Measurements from ENCODE around the gene IFT22. TPM values are rescaled to one million over a fixed set of nuclear protein-coding genes. Genes with fewer than 3 reads are reported as not detected.
"Not testable (repeated sequence)": the region's sequence is repeated elsewhere in the genome, so short reads cannot be mapped to it uniquely, and the experiment has no call there.

Gene IFT22
- total RNA-seq, 6 experiments from 2014 or later, result 5.4 to 8.1 (median 6.2) TPM

DNA sequence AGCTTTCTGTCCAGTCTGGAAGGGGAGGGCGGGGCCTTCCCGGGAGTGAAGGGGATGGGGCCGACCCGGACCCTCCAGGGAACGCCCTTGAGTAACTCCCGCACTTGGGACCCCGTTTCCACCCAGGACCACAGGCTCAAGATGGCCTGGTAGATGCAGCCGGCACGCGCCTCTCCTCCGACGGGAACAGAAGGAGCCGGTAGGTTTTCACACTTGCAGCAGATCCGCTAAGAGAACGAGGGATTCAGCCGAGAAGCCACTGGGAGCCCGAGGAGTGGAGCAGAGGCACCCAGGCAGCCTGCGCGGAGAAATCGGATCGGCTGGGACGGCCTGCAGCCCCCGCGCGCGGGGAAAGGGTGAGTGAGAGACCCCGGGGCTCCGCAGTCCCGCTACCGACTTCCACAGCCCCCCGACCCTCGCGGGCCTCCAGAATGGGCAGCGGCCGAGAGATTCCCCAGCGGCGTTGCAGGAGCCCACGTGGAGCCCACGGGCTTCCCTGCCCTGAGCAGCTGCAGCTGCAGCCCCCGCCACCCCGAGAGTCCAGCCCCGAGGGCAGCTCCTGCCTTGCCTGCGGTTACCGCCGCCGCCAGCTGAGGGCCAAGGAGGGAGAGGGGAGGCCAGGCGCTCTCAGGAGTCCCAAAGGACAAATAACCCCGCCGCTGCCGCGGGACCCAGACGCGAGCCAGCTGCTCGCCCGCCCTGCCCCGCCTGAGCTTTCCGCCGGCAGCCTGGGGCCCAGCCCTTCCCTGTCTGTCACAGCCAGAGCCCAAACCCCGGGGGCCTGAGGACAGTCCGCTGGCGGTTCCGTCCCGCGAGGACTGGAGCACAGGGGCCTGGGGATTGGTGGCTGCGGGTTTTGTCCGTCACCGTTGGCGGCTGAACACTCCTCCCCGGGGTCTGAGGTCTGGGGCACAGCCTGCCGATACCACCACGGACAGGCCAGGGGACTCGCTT, 21.8 kb downstream of the IFT22 start:
- DNase-seq, result no peak
- TF ChIP-seq POLR2A (IDR thresholded peaks at IDR 0.05) (no peak), CTCF (IDR thresholded peaks at IDR 0.05) (no peak)
- WGBS (ENCODE audit: insufficient coverage, low coverage, low lambda C conversion rate, missing lambda C conversion rate), result 14% methylated on average over 6 of the region's 72 CpGs

DNA sequence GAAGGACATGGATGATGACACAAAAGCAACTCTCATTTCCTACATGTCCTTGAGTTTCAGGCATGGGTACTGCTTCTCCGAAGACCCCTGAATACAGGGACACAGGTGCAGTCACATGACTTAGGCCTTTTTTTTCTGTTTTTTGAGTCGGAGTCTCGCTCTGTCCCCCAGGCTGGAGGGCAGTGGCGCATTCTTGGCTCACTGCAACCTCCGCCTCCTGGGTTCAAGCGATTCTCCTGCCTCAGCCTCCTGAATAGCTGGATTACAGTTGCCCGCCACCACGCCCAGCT, 26.8 kb downstream of the IFT22 start:
- DNase-seq (no peak), ATAC-seq (no peak)
- 89% methylated on average over 5 of the region's 8 CpGs for WGBS (ENCODE audit: insufficient coverage, low coverage, low lambda C conversion rate, missing lambda C conversion rate)
- TF ChIP-seq POLR2A (IDR thresholded peaks at IDR 0.05) (no peak), CTCF (IDR thresholded peaks at IDR 0.05) (no peak)
- intact Hi-C loops (cut with DNase I), result no loop called here
- Histone ChIP-seq H3K4me1 (peaks cover 0 to 3% (median 0%) of the 10 kb centered on the region in 4 donors), H3K36me3 (no peaks in the 10 kb centered on the region), H3K4me3 (no peak overlapping the region), H3K27me3 (peaks cover 0 to 6% of the 10 kb centered on the region in 2 donors), H3K27ac (no peak overlapping the region), H3K9me3 (no peaks in the 10 kb centered on the region)

More for the DNA sequence above, 21.8 kb downstream of the IFT22 start:
- Histone ChIP-seq H3K4me3 (no peak overlapping the region), H3K4me1 (no peaks in the 10 kb centered on the region), H3K36me3 (no peaks in the 10 kb centered on the region), H3K9me3 (no peaks in the 10 kb centered on the region), H3K27me3 (peaks cover 0 to 23% of the 10 kb centered on the region in 2 donors), H3K27ac (no peak overlapping the region)
- ATAC-seq, result peak in 3 of 4 donors; percentile 34 to 63 (median 54)
- intact Hi-C loops (cut with DNase I), result no loop called here

GRCh38 chr7:101294039-101294831, 27.4 kb downstream of the IFT22 start:
- intact Hi-C loops (cut with DNase I), result no loop called here
- Histone ChIP-seq H3K27me3 (peaks cover 0 to under 1% of the 10 kb centered on the region in 2 donors), H3K4me1 (peaks cover 0 to 3% (median 0%) of the 10 kb centered on the region in 4 donors), H3K9me3 (no peaks in the 10 kb centered on the region), H3K4me3 (no peak overlapping the region), H3K36me3 (no peaks in the 10 kb centered on the region), H3K27ac (no peak overlapping the region)
- DNase-seq (no peak), ATAC-seq (no peak)
- 61% methylated on average over 10 of the region's 12 CpGs for WGBS (ENCODE audit: insufficient coverage, low coverage, low lambda C conversion rate, missing lambda C conversion rate)
- TF ChIP-seq CTCF (IDR thresholded peaks at IDR 0.05) (no peak), POLR2A (IDR thresholded peaks at IDR 0.05) (no peak)

- H3K27ac ChIP-seq; H3K4me3 ChIP-seq; H3K27me3 ChIP-seq; H3K36me3 ChIP-seq; ATAC-seq; H3K9me3 ChIP-seq; DNase-seq; intact Hi-C loops (cut with DNase I); H3K4me1 ChIP-seq: not testable (repeated sequence)
- 55% methylated on average over 13 of the region's 16 CpGs for WGBS (ENCODE audit: insufficient coverage, low coverage, low lambda C conversion rate, missing lambda C conversion rate)
Observed at GRCh38 chr7:101293069-101294021, 28.3 kb downstream of the IFT22 start.

- H3K27ac ChIP-seq; H3K27me3 ChIP-seq; DNase-seq; intact Hi-C loops (cut with DNase I); ATAC-seq; H3K36me3 ChIP-seq; H3K4me3 ChIP-seq; H3K9me3 ChIP-seq: not testable (repeated sequence)
- WGBS (ENCODE audit: insufficient coverage, low coverage, low lambda C conversion rate, missing lambda C conversion rate), result 46% methylated on average over 3 of the region's 5 CpGs
- H3K4me1 ChIP-seq, result peaks cover 0 to 14% (median 0%) of the 10 kb centered on the region in 4 donors
Observed at GRCh38 chr7:101292566-101292965, 29.0 kb downstream of the IFT22 start.

Measured in right lobe of liver (tissue), 6 donors.